ENCODE data around the gene ECE1.
A peak's percentile ranks its signal among the peaks of the same experiment; 100 is the strongest.
"Not testable (repeated sequence)": the region's sequence is repeated elsewhere in the genome, so short reads cannot be mapped to it uniquely, and the experiment has no call there.

Gene ECE1

DNA sequence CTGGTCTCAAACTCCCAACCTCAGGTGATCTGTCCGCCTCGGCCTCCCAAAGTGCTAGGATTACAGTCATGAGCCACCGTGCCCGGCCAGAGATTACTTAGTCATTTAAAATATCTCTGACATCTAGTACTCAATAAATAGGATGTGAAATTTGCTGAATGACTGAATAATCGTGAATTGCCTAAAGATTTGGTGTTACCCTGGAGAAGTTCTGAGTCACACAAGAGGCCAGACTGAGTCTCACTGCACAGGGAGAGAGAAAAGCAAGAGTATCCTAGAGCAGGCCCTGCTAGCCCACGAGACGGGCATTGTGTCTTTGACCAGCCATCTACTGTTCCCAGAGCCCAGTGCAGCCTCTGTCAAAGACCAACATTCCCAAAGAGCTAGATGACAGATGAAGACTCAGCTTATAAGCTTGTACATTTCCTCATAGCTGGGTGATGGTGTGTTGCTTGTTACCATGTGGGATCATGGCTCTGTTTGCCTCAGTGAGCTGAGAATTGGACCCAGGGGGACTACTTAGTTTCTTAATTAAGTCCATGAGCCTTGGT lies 108.0 kb downstream of the ECE1 start:
- no peaks in the 10 kb centered on the region for H3K79me2 ChIP-seq (ENCODE audit: insufficient read depth, low read length)
- H3K4me3 ChIP-seq (ENCODE audit: low read length, poor library complexity, severe bottlenecking): no peak overlapping the region
- no peaks in the 10 kb centered on the region for H3F3A ChIP-seq (ENCODE audit: low read depth)
- no peaks in the 10 kb centered on the region for H3K4me1 ChIP-seq (ENCODE audit: insufficient read depth, low read length, poor library complexity, severe bottlenecking)
- no peaks in the 10 kb centered on the region for H4K20me1 ChIP-seq (ENCODE audit: insufficient read depth, low read length, poor library complexity, severe bottlenecking)
- H3K9ac ChIP-seq (ENCODE audit: low read depth, low read length, poor library complexity, severe bottlenecking): no peak overlapping the region
- no peaks in the 10 kb centered on the region for H3K9me3 ChIP-seq (ENCODE audit: insufficient read depth, low read depth, low read length)
- H3K36me3 ChIP-seq (ENCODE audit: insufficient read depth, low read length): no peaks in the 10 kb centered on the region
- H3K9me2 ChIP-seq (replicated peaks; ENCODE audit: low read depth, low read length): no peaks in the 10 kb centered on the region
- no peak overlapping the region for H2AFZ ChIP-seq (ENCODE audit: low read length)
- H3K27me3 ChIP-seq (ENCODE audit: insufficient read depth, low read length, poor library complexity, severe bottlenecking): no peaks in the 10 kb centered on the region
- H3K4me2 ChIP-seq (ENCODE audit: low read depth, low read length, poor library complexity, severe bottlenecking): no peak overlapping the region
- TF ChIP-seq EZH2phosphoT487 (IDR thresholded peaks at IDR 0.05; ENCODE audit: borderline replicate concordance): no peak
- TF ChIP-seq, protein P1, sequence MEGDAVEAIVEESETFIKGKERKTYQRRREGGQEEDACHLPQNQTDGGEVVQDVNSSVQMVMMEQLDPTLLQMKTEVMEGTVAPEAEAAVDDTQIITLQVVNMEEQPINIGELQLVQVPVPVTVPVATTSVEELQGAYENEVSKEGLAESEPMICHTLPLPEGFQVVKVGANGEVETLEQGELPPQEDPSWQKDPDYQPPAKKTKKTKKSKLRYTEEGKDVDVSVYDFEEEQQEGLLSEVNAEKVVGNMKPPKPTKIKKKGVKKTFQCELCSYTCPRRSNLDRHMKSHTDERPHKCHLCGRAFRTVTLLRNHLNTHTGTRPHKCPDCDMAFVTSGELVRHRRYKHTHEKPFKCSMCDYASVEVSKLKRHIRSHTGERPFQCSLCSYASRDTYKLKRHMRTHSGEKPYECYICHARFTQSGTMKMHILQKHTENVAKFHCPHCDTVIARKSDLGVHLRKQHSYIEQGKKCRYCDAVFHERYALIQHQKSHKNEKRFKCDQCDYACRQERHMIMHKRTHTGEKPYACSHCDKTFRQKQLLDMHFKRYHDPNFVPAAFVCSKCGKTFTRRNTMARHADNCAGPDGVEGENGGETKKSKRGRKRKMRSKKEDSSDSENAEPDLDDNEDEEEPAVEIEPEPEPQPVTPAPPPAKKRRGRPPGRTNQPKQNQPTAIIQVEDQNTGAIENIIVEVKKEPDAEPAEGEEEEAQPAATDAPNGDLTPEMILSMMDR (conservative IDR thresholded peaks at IDR 0.05; ENCODE audit: low read length): no peak

DNA sequence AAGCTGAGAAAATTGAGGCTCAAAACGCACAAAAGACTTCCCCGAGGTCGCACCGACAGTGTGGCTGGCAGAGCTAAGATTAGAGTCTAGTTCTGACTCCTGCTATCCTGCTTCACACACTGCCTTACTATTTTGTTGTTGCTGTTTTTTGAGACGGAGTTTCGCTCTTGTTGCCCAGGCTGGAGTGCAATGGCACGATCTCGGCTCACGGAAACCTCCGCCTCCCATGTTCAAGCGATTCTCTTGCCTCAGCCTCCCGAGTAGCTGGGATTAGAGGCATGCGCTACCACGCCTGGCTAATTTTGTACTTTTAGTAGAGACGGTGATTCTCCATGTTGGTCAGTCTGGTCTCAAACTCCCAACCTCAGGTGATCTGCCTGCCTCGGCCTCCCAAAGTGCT lies 112.0 kb downstream of the ECE1 start:
- H3K27me3 ChIP-seq (ENCODE audit: insufficient read depth, low read length, poor library complexity, severe bottlenecking); H3K9ac ChIP-seq (ENCODE audit: low read depth, low read length, poor library complexity, severe bottlenecking); H3K36me3 ChIP-seq (ENCODE audit: insufficient read depth, low read length); H3K4me2 ChIP-seq (ENCODE audit: low read depth, low read length, poor library complexity, severe bottlenecking); H3K9me3 ChIP-seq (ENCODE audit: insufficient read depth, low read depth, low read length); H3F3A ChIP-seq (ENCODE audit: low read depth); H3K4me3 ChIP-seq (ENCODE audit: low read length, poor library complexity, severe bottlenecking); H2AFZ ChIP-seq (ENCODE audit: low read length); H3K9me2 ChIP-seq (replicated peaks; ENCODE audit: low read depth, low read length): not testable (repeated sequence)
- H4K20me1 ChIP-seq (ENCODE audit: insufficient read depth, low read length, poor library complexity, severe bottlenecking): peaks cover 27% of the 10 kb centered on the region
- H3K79me2 ChIP-seq (ENCODE audit: insufficient read depth, low read length): peaks cover 27% of the 10 kb centered on the region
- peaks cover 21% of the 10 kb centered on the region for H3K4me1 ChIP-seq (ENCODE audit: insufficient read depth, low read length, poor library complexity, severe bottlenecking)

DNA sequence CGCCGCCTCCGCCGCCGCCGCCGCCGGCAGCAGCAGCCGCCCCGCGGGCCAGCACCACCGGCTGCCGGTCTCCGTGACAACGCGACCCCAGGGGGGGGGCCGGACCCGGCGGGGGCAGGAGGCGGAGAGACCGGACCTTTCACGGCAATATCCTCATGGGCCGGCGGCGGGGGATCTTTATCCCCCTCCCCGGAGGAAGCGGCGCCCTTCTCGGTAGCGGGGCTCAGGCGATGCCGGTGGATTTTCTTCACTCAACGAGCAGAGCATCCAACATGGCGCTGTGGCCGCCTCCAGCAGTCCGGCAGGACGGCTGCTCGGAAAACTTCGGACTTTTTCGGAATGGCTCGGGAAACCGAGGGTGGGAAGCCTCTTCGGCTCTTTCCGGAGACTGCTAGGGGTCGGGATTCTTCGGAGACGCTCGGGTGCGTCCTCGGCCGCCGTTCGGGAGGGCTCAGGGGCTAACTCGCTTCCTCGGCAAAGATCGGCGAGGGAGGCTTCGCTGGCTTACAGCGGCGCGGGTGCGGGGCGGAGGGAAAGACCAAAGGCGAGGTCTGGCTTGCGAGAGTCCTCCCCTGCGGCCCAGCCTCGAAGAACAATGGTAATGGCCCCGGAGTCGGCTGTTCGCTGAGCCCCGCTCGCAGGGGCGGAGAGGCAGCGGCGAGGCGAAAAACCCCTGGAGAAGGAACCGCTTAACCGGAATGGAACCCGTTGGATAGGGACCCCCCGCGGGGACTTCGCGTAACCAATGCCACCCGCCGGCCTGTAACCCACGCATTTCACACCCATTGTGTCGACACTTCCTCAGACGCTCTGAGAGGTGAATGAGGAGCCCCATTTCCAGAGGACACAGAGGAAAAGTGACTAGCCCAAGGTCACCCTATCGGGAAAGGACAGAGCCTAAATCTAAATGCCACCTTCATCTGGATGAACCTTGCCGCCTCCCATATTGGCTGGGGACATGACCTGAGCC lies 113.4 kb downstream of the ECE1 start, which contains the start of gene EIF4G3:
Gene EIF4G3 (minus strand): TSS at position 312 of the 970 bp plus-strand sequence. CDS start 174,155 bp downstream, outside the sequence.
- Histone ChIP-seq H3F3A (ENCODE audit: low read depth) (no peaks in the 10 kb centered on the region), H3K9me3 (ENCODE audit: insufficient read depth, low read depth, low read length) (no peaks in the 10 kb centered on the region), H4K20me1 (ENCODE audit: insufficient read depth, low read length, poor library complexity, severe bottlenecking) (peaks cover 33% of the 10 kb centered on the region), H3K36me3 (ENCODE audit: insufficient read depth, low read length) (no peaks in the 10 kb centered on the region), H3K4me2 (ENCODE audit: low read depth, low read length, poor library complexity, severe bottlenecking) (peak within 1 kb of the TSS; percentile 75), H2AFZ (ENCODE audit: low read length) (peak within 1 kb of the TSS; percentile 95), H3K79me2 (ENCODE audit: insufficient read depth, low read length) (peaks cover 40% of the 10 kb centered on the region), H3K4me1 (ENCODE audit: insufficient read depth, low read length, poor library complexity, severe bottlenecking) (peaks cover 23% of the 10 kb centered on the region), H3K4me3 (ENCODE audit: low read length, poor library complexity, severe bottlenecking) (peak within 1 kb of the TSS; percentile 91), H3K9me2 (replicated peaks; ENCODE audit: low read depth, low read length) (no peaks in the 10 kb centered on the region), H3K9ac (ENCODE audit: low read depth, low read length, poor library complexity, severe bottlenecking) (peak within 1 kb of the TSS; percentile 74), H3K27me3 (ENCODE audit: insufficient read depth, low read length, poor library complexity, severe bottlenecking) (peaks cover 4% of the 10 kb centered on the region)
- no peak for TF ChIP-seq EZH2phosphoT487 (IDR thresholded peaks at IDR 0.05; ENCODE audit: borderline replicate concordance)
- TF ChIP-seq, protein P1 (conservative IDR thresholded peaks at IDR 0.05; ENCODE audit: low read length): no peak
